K562 treated with DMSO at 1 percent for 48 hours (cell line): ENCODE data around the gene FAM107A. TPM values are rescaled to one million over a fixed set of nuclear protein-coding genes. Genes with fewer than 3 reads are reported as not detected.

Source experiments
- total RNA-seq: library from RNA; unstranded; fragments of 300-600 nt; gene quantifications from 2 replicates; pipeline ENCODE4 v1.2.3, GENCODE V29; 2022; ENCODE audit warnings: low replicate concordance; ENCODE audit errors: extremely low read depth

The FAM107A gene, protein sequence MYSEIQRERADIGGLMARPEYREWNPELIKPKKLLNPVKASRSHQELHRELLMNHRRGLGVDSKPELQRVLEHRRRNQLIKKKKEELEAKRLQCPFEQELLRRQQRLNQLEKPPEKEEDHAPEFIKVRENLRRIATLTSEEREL
- not detected in 2 replicates for total RNA-seq

GRCh38 chr3:58577269-58577821 lies at the start of gene FAM107A:
FAM107A (minus strand) TSS chr3:58577391; CDS start chr3:58569860, 7,531 bp downstream.

DNA sequence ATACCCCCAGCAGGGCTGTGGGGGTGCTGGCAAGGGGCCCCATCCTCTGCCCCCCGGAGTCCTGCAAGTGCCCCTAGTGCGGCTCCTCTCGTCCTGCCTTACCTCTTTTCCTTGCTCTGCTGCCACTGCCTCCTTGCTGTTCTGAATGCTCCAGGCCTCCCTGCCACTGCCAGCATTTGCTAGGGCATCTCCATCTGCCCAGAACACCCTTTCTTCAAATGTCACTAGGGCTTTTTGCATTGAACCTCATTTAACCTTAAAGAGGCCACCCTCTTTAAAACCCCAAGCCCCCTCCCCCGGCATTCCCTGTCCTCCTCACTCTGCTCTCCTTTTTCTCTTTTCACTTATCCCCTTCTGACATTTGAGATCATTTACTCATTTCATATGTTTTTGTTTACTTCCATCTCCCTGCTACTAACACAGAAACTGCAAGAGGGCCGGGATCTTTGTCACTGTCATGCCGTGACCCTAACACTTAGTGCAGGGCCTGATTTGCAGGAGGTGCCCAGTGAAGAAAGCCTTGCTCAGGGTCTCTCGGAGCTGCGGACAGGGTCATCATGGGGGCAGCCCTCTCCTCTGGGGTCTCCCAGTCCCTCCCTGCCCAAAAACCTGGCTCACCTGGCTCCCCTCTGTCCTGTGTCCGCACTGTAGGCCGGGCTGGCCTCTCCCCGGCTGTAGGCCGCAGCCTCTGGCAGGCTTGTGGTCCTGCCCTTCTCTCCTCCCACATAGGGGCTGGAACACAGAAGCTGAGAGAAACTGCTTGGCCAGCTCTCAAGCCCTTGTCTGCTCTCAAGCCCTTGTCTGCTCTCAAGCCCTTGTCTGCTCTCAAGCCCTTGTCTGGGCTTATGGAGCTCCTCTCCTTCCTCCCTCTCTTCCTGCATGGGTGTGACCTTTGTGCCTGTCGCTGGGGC lies 40.4 kb downstream of the FAM107A start, which contains the start of gene ACOX2:
TSS of gene ACOX2 (minus strand) at position 690 of the 911 bp plus-strand sequence. CDS start 2,084 bp downstream, outside the sequence.

Other genes starting within 250 kb of the FAM107A start
- gene PXK, start 244.5 kb downstream of the FAM107A start, total RNA-seq, result not detected in 2 replicates
- gene PDHB, start 143.6 kb downstream of the FAM107A start, total RNA-seq, result not detected in 2 replicates
- gene KCTD6, start 85.3 kb downstream of the FAM107A start, total RNA-seq, result not detected in 2 replicates
- gene ACOX2, start 40.2 kb downstream of the FAM107A start, total RNA-seq, result not detected in 2 replicates
- gene FAM3D, start 89.4 kb upstream of the FAM107A start, total RNA-seq, result not detected in 2 replicates